IPS-18c (cell line): ENCODE measurements around the gene HOATZ.
A peak's percentile ranks its signal among the peaks of the same experiment; 100 is the strongest.

Source experiments
- H3K4me3 ChIP-seq: 2 replicates; pipeline ENCODE4 v1.7.0; 2013; ENCODE audit warnings: low read depth, mild to moderate bottlenecking, low read length, moderate library complexity; ENCODE audit not compliant: insufficient read depth
- H3K9me3 ChIP-seq: one replicate; pipeline ENCODE4 v1.6.1; 2013; ENCODE audit warnings: mild to moderate bottlenecking, low read length, moderate library complexity; ENCODE audit not compliant: control insufficient read depth, insufficient read depth

Gene HOATZ

DNA sequence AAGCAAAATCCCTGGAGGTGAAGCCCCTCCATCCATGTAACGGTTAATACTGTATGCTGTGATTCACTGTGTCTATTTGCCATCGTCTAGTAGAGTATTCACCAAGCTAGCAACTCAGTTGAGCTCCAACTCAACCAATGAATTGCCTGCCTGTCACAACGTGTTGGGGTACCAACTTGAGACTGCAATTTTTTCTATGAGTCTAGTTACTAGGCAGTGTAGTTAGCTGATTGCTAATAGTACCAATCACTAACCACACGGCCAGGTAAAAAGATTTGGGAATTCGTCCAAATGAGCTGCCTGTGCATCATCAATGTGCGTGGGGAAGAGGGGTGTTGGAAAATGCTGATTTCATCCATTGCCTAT lies 1.4 kb upstream of the HOATZ start:
- Histone ChIP-seq H3K4me3 (peak overlapping the region; percentile 53; the same call in 1 of the 2 replicates), H3K9me3 (no peaks in the 10 kb centered on the region)

DNA sequence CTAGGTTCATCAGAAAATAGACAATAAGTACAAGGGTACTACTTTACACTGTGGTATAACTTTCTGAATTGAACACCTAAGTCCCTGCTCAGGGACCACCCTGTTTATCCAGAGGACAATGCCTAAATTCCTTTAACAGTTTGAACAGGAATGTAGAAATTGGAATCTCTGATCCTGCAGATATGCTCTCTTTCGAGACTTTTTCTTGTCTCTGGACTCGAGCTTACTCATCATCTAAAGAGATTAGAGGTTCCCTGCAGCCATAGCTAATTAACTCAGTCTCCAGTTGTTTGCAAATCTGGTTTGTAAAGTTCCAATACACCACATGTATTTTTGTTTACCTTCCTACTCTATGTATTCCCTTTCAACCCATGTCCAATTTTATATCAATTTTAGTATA lies 1.0 kb downstream of the HOATZ start:
- Histone ChIP-seq H3K4me3 (no peak overlapping the region), H3K9me3 (no peaks in the 10 kb centered on the region)

DNA sequence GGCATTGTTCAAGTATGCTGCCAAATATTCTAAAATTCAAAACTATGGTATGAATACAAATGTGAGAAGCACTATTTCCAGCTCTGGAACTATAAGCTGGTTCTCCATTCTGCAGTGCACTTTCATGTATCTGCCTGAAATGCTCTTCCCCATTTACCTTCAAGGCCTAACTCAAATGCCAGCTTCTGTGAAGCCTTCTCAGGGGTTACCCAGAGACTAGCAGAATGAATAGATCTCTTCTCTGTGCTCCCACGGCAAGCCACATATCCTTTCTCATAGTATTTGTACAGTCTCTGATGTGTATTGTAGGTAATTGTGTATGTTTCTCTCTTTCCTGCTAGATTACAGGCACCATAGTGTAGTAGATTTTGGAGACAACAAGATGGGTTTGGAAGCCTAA lies 4.1 kb downstream of the HOATZ start:
- H3K4me3 ChIP-seq: no peak overlapping the region
- H3K9me3 ChIP-seq: no peaks in the 10 kb centered on the region

DNA sequence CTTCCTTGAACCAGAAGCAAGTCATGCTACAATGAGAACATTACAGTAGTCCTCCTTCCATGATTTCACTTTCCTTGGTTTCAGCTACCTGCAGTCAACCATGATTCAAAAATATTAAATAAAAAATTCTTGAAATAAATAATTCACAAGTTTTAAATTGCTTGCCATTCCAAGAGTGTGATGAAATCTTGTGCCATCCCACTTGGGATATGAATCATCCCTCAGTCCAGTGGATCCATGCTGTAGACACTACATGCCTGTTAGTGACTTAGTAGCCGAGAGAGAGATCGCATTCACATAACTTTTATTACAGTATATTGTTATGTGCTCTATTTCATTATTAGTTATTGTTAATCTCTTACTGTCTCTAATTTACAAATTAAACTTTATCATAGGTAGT lies 6.0 kb downstream of the HOATZ start:
- no peaks in the 10 kb centered on the region for H3K9me3 ChIP-seq
- no peak overlapping the region for H3K4me3 ChIP-seq

DNA sequence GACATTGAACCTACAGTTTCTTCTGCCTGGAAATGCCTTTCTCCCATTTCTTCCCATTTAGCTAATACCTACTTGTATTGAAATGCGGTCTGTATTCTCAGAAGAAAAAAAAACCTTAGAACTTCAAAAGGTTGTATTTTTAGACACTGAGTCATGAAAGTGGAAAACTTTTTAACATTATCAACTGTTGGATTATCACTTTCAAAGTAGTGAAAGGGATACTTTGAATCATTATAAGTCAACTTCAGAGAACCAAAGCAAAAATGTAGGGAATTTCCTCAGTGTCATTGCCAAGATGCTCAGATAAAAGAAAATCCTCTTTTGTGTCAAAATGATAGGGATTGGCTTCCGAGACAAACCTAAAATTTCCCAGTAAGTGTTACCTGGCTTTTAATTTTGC lies 6.6 kb downstream of the HOATZ start:
- Histone ChIP-seq H3K4me3 (no peak overlapping the region), H3K9me3 (no peaks in the 10 kb centered on the region)

DNA sequence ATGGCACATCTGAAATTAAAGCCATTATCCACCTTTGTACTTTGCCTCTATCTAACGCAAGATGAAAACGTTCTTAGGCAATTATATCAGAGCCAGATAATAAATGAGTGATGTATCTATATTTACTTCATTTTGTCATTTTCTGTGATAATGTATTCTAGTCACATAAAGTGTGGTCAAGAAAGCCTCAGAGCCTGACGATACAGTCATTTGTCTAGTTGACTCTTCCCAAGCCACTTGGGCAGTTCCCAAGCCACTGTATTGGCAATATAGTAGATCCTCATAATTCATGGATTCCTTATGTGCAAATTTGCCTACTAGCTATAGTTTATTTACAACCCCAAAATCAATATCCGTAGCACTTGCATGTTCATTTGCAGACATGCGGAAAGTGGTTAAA lies 7.8 kb downstream of the HOATZ start:
- H3K4me3 ChIP-seq: no peak overlapping the region
- no peaks in the 10 kb centered on the region for H3K9me3 ChIP-seq

DNA sequence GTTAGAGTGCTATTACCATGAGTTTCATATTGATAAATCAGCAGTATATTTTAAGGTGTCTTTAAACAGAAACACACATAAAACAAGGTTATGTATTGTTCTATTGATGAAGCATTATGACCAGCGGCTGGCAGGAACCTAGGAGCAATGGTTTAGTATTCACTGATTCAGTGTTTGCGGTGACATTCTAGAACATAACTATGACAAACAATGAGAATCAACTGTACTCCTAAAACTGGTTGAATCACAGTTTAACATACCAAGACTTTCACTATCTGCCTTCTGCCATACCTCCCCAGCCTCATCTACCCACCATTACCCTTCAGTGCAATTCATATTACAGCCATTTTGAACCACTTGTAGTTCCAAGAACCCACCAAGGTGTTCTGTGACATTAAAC lies 8.8 kb downstream of the HOATZ start:
- H3K9me3 ChIP-seq: no peaks in the 10 kb centered on the region
- no peak overlapping the region for H3K4me3 ChIP-seq

DNA sequence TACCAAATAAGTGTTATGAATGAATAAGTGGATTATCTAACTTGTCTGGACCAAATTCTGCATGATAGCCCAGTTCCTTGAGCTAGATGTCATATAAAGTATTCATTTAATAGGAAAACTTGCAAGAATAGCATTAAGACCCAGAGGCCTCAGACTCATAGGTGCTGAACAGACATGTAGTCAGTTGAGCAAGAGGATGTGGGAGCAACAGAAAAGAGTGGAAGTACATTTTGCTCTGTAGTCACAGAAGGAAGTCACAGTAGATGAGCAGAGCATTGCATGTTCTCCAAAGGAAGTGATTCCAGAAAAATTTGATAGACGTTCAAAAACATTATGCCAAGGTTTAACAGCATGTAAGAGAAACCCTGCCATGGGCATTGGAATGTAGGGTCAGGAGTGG lies 9.5 kb downstream of the HOATZ start:
- Histone ChIP-seq H3K9me3 (no peaks in the 10 kb centered on the region), H3K4me3 (no peak overlapping the region)

DNA sequence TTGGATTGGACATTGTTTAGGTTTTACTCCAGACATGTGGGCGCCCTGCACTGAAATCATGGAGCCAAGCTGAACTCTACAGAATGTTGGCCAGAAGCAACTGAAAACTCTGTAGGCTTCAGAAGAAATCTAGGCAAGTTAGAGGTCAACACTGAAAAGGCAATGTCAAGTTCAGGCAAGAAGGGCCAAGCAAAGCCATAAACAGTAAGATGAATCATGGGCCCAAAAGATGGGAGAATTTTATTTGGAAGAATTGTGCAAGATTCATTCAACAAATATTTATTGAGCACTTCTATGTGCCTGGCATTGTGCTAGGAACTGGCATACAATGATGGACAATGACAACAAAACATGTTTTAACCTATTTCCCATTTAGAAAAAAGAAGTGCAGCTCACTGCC lies 10.9 kb downstream of the HOATZ start:
- H3K4me3 ChIP-seq: no peak overlapping the region
- H3K9me3 ChIP-seq: no peaks in the 10 kb centered on the region

DNA sequence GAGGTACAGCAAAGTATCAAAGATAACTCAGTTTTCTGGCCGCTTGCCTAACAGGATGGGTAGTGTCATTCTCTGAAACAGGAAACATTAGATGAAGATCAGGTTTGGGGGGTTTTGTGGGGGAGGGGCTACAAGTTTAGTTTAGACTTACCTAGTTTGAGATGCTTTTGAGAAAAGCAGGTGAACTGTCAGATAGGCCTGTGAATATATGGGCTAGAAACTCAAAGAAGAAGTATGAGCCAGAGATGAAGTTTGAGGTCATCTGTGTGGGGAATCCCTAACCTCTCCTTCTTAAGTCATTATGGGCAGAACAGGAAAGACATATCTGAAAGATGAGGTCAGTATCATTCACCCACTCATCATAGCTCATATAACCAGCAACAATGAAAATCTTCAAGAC lies 11.9 kb downstream of the HOATZ start:
- Histone ChIP-seq H3K9me3 (no peaks in the 10 kb centered on the region), H3K4me3 (no peak overlapping the region)

DNA sequence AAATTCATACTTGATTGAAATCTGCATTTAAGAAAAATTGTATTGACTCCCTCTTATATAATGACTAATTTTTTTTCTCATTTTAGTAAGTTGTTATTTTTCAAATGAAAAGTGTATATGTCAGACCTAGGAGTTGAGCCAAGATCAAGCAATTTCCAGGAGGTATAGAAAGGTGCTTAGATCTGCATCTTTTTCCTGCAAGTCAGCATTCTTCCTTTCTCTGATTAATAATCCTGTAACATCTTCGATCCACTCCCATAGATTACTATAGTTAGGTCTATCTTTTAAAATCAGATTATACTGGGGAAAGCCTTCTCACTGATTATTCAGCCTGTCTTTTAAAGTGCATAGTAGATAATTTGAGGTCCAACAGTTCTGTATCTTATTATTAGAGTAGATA lies 12.7 kb downstream of the HOATZ start:
- no peaks in the 10 kb centered on the region for H3K9me3 ChIP-seq
- no peak overlapping the region for H3K4me3 ChIP-seq

DNA sequence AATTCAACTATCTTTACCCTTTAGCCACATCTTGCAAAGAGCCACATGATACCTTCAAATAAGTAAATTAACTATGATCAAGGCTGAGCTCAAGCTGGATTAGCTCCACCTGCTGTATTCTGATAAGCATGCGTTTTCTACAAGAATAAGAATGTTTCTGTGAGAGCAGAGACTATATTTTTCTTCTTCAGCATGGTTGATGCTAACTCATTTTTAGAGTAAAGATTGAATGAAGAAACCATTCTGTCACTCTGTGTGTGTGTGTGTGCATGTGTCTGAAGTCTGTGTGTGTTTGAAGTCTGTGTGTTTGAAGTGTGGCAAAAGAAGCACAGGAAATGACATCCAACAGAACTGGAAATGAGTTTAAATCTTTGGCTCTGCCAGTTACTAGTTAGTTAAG lies 14.0 kb downstream of the HOATZ start:
- H3K4me3 ChIP-seq: no peak overlapping the region

DNA sequence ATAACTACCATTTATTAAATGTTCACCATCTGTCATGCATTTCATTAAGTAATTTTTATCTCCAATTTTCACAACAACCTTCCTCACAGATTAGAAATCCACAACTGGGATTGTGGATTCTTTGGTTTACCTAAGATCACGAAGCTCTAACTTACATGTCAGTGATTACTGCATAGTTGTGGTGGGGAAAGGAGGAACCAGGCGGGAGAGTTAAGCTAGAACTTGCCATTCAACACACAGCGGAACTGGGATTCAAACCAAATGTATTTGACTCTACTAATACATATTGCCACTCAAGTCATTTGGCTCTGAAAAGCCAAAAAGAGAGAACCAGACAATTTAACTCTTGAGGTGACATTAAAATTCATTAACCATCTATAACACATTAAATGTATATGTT lies 15.5 kb downstream of the HOATZ start:
- Histone ChIP-seq H3K9me3 (no peaks in the 10 kb centered on the region), H3K4me3 (no peak overlapping the region)

More for the DNA sequence above, 14.0 kb downstream of the HOATZ start:
- no peaks in the 10 kb centered on the region for H3K9me3 ChIP-seq

DNA sequence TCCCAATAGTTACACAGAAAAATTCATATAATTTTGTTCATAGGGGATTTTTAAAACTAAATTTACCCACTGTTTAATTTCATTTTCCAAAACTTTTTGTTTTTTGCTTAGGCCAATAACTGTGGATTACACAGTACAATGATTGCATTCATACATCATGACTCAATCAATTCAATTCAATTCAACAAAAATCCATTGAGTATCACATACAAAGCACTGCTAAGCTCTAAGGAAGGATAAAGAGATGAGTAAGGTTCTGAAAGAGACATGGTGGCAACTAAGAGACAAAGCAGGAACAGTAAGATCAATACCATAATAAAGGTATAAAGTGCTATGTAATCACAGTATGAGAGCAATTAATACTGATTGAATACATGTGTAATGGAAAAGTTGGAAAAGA lies 16.6 kb downstream of the HOATZ start:
- Histone ChIP-seq H3K9me3 (no peaks in the 10 kb centered on the region), H3K4me3 (no peak overlapping the region)

DNA sequence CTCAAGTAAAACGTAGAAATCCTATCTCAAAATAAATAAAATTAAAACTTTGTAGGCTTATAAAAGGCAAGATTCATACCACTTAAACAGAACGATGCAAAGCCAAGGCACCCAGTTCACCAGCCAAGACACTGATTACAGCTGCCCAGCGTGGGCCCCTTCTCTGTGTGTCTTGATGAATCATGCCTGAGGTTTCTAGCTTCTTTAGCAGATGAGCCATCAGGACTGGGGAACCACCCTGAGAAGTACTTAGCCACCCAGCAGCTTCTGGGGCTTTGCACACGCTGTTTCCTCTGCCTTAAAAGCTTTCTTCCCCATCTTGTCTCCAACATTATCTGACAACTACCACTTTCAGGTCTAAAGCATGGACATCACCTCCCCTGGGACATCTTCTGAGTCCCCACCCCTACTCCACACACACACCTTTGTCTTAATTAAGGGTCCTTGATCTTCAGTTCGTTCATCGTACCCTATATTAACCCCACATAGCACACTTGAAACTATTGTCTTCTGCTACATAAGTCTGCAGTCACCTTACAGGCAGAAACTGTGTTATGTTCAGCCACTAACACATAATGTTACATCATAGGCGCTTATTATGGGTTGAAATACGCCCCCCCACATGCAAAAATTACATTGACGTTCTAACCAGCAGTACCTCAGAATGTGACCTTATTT lies 17.2 kb downstream of the HOATZ start:
- no peak overlapping the region for H3K4me3 ChIP-seq
- no peaks in the 10 kb centered on the region for H3K9me3 ChIP-seq

DNA sequence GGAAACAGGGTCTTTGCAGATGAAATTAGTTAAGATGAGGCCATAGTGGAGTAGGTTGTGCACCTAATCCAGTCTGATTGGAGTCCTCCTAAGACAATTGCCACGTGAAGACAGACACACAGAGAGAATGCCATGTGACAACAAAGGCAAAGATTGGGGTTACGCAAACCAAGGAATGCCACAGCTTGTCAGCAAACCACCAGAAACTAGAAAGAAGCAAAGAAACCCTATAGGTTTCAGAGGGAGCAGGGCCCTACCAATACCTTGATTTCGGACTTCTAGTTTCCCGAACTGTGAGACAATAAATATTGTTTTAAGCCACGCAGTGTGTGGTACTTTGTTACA lies 17.8 kb downstream of the HOATZ start:
- Histone ChIP-seq H3K4me3 (no peak overlapping the region), H3K9me3 (no peaks in the 10 kb centered on the region)

DNA sequence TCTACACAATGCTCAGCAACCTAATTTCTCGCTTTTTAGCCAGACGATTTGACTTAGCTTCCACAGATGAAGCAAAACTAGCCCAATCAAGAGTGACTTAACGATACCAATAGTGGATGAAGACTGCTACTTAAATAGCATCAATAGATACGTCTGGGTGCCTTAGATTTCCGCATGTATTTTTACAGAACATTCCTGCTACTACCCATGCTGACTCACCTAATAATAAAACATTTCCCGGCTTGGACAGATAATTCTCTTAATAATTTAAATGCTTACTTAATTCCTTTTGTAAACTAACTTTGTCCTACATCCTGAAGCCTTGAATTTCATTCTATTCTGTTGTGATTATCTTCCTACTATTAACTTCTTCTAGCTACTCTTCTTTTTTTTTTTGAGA lies 20.7 kb downstream of the HOATZ start:
- H3K4me3 ChIP-seq: no peak overlapping the region
- peaks cover 2% of the 10 kb centered on the region for H3K9me3 ChIP-seq

DNA sequence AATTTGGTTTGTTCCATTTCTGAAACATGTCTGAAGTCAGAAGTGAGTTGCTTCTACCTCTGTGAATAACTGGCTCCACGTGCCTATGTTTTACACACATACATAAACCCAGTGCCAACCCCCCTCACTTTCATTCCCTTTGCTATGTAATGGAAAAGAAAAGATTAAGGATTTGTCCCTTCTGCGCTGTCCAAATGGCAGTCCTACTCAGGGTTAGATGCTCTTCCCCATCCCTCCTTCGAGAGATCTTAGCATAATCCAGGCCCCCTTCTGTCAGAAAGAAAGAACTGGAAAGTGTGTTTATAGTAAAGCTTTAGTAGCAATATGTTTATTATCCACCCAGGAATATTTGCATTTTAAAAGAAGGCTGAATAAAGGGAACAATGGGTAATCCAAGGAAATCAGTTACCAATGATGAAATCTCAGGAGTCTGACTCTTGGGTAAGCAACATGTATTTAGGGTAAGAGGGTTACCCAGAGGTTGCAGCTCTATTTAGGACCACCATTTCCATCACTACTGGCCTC lies 22.8 kb downstream of the HOATZ start:
- Histone ChIP-seq H3K9me3 (peaks cover 2% of the 10 kb centered on the region), H3K4me3 (no peak overlapping the region; the same call in 1 of the 2 replicates)

DNA sequence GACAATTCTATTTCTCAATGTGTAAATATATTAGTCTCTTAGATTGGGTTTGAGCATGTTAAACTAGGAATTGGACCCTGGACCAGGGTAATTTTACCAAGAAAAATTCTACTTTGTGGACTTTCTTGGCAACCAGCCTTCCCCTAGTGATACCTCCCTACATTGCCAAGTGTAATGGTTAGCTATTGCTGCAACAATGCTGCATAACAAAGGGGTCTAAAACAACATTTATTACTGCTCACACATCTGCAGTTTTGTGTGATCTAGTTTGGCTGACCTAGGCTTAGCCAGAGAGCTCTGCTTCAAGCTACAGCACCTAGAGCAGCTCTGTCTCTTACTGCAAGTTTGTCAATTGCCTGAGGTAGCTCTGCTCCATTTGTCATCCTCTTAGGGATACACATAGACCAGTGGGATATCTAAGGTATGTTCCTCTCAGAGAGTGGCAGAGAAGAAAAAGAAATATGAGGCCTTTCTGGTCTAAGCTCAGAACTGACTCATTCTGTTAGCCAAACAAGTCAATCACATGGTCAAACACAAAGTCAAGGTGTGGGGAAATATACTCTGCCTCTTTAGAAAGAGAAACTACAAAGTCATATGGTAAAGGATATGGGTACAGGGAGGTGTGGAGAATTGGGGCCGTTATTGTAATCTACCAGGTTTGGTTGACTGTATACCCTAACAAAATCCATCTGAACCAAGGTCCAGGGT lies 24.0 kb downstream of the HOATZ start:
- Histone ChIP-seq H3K4me3 (no peak overlapping the region), H3K9me3 (peaks cover 2% of the 10 kb centered on the region)
